GM18951 (cell line): ENCODE measurements around the gene SLC16A12.

ENCODE experiments used
- POLR2A ChIP-seq: IDR thresholded peaks from 4 replicates; pipeline ENCODE4 v1.6.1; 2011; ENCODE audit warnings: mild to moderate bottlenecking; ENCODE audit not compliant: insufficient read length, insufficient read depth; ENCODE audit errors: extremely low read depth
- in situ Hi-C: fragments of 300-500 bp; cut with MboI; formaldehyde crosslinking; loops from one replicate; pipeline ENCODE4 v1.12.0; 2022; ENCODE audit warnings: low sequenced_read_pairs, mixed read lengths, inconsistent platforms; ENCODE audit not compliant: unreplicated experiment

The SLC16A12 gene

DNA sequence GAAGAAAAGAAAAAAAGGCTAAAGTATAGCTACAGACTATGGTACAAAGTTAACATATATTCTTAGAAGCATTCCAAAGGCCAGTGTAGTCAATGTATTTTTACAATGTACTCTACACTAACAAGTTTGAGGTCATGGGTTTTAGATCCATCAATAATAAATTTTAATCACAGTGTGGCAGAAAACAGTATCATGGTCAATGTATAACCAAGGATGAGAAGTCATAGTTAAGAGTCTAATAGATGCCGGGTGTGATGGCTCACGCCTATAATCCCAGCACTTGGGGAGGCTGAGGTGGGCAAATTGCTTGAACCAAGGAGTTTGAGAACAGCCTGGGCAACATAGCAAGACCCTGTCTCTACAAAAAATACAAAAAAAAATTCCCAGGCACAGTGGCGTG, 53.1 kb downstream of the SLC16A12 start:
- no peak for TF ChIP-seq POLR2A
- in situ Hi-C loops = no loop called here

DNA sequence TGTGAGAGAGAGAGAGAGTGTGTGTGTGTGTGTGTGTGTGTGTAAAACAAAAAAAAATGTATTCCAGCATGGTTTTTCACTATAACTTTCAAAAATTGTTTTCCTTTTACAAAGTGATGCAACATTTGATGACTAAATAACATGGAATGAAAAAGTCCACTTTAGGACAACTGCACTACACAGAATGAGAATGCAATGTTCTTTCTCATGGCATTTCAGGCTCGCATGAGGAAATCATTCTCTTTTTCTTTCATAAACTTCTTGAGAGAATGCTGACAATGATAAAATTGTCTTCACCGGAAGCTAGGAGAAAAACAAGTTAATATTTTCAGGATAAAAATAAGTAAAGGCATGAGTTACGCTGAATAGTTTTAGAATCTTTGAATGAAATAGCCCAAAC, 53.7 kb downstream of the SLC16A12 start:
- in situ Hi-C loops = no loop called here
- no peak for TF ChIP-seq POLR2A

DNA sequence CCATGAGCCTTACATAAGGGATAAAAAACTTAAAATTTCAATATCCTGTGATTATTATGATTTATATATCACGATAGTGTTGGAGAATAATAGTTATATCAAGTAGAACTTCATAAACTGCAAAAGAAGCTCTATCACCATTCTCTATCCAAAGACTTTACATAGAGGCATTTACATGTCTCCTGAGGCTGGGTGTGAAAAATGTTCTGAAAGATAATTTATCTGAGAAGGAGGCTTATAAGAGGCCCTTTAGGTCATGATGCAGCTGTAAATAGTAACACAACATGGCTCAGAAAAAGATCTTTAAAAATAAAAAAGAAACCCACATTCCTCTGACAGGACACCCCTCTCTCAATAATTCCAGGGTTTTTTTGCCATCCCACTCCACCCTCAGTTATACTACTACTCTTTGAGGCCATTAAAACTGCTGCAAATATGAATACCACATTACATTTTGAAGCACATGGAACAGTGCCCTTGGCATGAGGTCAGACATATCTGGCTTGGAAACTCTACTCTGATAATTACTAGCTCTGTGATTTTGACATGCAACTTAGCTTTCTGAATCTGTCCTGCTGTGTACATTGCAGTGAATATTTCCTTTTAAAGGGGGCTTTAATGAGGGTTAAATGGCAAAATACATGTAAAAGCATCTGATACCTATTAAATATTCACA, 55.5 kb downstream of the SLC16A12 start:
- in situ Hi-C loops = no loop called here
- no peak for TF ChIP-seq POLR2A

DNA sequence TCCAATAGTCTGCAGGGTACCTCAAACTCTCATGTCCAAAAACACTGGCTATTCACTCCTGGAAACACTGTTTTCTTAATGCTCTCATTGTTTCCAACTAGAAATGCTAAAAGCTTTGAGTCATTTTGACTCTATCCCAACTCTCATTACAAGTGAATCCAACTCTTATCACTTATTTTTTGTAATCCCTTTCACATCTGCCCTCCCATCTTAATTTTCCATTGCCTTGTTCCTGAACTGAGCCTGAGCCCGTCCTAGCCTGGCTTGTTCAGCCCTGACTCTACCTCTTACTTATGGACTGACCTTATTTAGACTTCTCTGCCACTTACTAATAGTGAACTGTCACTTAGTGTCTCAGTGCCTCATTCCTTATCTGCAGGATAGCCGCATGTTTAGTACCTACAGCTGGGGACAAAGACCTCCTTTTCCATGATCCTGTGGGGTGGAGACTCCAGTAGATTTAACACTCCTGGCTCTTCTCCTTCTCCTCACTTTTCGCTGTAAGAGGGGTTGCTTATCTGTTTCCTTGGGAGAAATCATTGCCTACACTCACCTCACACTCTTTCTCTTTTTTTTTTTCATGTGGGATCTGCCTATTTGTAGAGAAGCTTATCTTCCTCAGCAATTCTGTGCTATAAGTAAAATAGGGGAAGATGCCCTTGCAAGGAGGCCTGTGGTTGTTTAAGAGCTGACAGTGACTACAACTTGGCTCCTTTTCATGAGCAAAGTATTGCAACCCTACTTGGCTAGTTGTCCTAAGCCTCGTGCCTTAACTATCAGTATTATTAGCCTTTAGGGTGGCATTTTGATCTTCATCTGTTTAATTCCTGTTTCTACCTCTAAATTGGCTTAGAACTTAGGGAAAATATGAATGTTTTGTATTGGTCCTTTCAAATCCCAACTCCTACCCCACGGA, 56.4 kb downstream of the SLC16A12 start:
- in situ Hi-C loops = no loop called here
- no peak for TF ChIP-seq POLR2A

DNA sequence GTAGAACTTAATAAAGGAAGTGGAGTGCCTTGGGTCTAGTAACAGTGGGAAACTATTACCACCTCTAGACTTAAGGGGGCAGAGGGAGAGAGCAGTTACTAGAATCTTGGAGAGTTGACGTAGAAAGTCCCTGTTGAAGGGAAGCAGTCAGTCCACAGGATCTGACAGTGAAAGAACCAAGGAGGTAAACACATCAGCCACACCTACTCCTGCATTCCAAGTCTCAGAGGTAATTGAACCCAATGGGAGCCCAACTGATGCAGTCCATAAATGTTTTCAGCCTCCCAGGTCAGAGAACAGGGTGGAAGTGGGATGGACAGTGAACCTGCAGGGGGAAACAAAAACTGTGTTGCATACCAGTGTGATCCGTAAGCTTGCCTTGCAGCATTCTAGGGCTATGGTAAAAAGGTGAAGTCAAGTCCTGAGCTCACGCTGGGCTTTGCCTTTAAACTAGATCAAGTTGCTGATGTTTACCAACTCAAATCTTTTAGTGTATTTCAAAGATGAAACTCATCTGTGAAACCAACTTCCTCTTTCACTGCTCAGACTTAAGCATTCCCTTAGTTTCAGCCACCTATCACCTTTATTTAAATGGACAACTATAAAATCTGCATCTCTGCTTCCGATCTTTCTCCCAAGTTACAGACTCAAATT, 57.2 kb downstream of the SLC16A12 start:
- in situ Hi-C loops = no loop called here
- TF ChIP-seq POLR2A = no peak

DNA sequence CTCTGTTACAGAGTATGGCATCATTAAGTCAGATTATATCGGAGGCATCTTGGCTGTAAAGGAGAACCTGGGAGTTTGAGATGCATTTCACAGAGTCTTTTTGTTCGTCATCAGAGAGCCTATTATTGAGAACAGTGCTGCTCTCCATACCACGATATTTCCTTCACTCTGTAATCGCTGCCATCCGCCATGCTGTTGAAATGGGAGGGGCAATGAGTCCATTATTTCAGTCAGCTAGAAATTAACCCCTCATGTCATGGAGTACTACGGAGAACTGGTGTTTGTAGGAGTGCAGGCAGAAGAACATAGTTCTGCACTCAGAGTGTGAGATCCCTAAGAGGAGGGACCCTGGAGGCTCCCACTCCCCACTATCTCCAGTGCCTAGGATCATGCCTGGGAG, 59.2 kb downstream of the SLC16A12 start:
- no peak for TF ChIP-seq POLR2A
- in situ Hi-C loops = no loop called here

DNA sequence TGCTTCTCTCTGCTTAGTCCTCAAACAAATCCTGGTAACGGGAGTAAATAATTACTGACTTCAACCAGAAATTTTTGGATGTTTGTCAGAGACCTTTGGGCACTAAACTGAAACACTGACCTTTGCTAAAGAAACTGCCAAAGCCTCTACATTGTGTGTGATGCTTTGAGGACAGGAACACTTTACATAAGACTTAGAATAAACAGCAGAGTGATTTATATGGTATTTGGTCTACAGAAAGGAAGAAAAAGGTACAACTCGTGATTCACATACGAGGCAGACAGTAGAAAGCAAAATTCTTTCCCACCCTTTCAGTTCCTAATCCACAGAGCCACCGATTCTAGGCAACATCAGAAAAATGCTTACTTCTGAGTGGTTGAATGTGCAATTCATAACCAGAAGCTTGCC, 59.8 kb downstream of the SLC16A12 start:
- no peak for TF ChIP-seq POLR2A
- in situ Hi-C loops = no loop called here

DNA sequence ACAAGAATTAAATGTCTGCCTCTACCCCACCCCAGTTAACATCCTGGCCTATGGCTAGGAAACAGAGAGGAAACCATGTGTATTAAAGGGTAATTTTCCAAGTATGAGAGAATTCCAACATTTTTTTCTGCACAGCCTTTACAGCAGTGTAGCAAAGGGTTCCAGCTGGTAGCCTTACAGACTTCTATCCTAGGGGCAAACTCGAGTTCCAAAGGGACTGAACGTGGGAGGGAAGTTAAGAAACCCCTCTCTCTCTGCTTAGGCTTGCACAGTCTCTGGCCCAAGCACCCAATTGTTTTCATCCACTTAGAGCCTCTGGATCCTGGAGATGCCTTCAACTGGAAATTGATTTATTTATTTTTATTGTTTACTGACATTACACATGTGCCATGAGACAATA, 60.3 kb downstream of the SLC16A12 start:
- TF ChIP-seq POLR2A = no peak
- in situ Hi-C loops = no loop called here

DNA sequence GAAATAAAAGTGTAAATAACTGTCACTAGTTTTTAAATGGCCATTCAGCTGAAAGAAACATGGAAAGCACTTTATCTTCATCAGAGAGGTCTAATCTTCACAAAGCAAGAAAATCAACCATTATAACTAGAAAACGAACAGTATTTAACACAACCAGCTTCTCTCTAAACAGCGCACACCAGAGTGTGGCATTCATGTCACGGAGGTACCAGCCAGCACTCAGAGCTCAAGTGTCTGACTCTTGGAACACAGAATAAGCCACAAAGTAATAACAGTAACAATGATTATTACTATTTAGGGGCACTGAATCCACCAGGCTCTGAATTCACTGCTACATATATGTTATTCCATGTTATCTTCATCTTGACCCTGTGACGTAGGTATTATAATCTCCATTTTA, 60.9 kb downstream of the SLC16A12 start:
- no peak for TF ChIP-seq POLR2A
- in situ Hi-C loops = no loop called here

DNA sequence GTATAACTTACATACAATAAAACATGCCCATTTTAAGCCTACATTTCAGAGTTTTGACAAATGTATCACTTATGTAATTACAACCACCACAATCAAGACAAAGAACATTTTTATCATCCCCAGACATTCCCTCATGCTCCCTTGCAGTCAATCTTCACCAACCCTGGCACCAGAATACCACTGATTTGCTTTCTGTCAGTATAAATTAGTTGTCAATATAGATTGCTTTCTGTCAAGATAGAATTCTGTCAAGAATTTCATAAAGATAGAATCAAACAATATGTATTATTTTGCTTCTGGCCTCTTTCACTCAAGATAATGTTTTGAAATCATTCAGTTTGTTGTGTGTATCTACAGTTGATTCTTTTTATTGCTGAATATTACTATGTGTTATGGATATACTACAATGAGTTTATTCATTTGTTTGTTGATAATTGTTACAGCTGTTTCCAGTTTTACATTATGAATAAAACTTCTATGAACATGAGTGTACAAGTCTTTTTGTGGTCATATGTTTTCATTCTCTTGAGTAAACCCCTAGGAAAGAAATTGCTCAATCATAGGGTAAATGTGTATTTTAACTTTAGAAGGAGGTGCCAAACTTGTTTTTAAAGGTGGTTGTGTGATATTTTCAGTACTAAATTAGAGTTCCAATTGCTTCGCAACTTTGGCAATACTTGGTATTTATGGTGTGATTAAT, 64.1 kb downstream of the SLC16A12 start:
- in situ Hi-C loops = no loop called here
- TF ChIP-seq POLR2A = no peak

DNA sequence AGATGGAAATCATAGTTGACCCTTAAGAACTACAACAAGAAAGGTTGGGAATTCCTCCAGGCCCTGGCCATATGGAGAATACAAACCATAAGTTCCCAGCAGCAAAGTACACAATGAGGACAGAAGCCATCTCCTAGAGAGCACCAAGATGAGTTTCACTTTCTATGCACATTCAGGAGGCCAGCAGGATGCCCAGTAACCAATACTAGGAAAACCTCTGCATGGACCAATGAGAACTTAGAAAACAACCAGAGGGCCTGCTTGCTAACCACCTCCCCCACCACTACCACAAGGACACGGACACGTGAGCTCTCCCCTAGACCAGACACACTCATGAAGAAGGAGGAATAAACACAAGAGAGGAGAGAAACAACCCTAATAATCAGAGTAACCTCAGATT, 64.8 kb downstream of the SLC16A12 start:
- TF ChIP-seq POLR2A = no peak
- in situ Hi-C loops = no loop called here

DNA sequence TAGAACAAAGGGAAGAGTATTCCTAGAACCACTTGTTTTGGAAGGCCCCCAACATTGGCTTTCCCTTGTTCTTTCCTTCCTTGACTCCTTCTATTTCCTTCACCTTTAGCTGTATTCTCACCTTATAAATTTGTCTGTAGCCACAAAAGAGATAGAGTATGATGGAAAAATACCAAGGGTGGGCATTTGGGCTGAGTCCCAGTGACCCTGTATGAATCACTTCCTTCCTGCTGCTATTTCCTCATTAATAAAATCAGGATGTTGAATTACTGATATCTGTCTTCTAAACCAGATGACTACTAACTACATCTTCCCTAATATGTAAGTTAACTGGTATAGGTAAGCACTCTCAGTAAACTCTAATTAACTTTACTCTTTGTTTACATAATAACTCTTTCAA, 65.9 kb downstream of the SLC16A12 start:
- in situ Hi-C loops = no loop called here
- TF ChIP-seq POLR2A = no peak
